ENCODE results near the gene PLXNA2. TPM values are rescaled to one million over a fixed set of nuclear protein-coding genes. Genes with fewer than 3 reads are reported as not detected.

Gene PLXNA2
- polyA plus RNA-seq, 3 donors, result 14.8 to 21.2 (median 16.4) TPM

GRCh38 chr1:208225954-208226937 lies 17.9 kb downstream of the PLXNA2 start:
- DNase-seq, result no peak

- no peak for DNase-seq
Observed at GRCh38 chr1:208224192-208224713, 19.9 kb downstream of the PLXNA2 start.

GRCh38 chr1:208223136-208223535 lies 21.0 kb downstream of the PLXNA2 start:
- no peak for DNase-seq

GRCh38 chr1:208222376-208223126 lies 21.6 kb downstream of the PLXNA2 start:
- no peak for DNase-seq

- no peak for DNase-seq
Observed at GRCh38 chr1:208221291-208221622, 22.9 kb downstream of the PLXNA2 start.

GRCh38 chr1:208219659-208220282 lies 24.4 kb downstream of the PLXNA2 start:
- no peak for DNase-seq

GRCh38 chr1:208219098-208219658 lies 25.0 kb downstream of the PLXNA2 start:
- no peak for DNase-seq

GRCh38 chr1:208218237-208219097 lies 25.7 kb downstream of the PLXNA2 start:
- DNase-seq, result no peak

- DNase-seq, result no peak
Observed at GRCh38 chr1:208217781-208218180, 26.4 kb downstream of the PLXNA2 start.

GRCh38 chr1:208216806-208217205 lies 27.4 kb downstream of the PLXNA2 start:
- DNase-seq, result no peak

GRCh38 chr1:208216062-208216461 lies 28.1 kb downstream of the PLXNA2 start:
- no peak for DNase-seq

GRCh38 chr1:208215393-208215792 lies 28.8 kb downstream of the PLXNA2 start:
- no peak for DNase-seq

GRCh38 chr1:208213786-208214185 lies 30.4 kb downstream of the PLXNA2 start:
- DNase-seq, result no peak

- DNase-seq, result no peak
Observed at GRCh38 chr1:208212893-208213292, 31.3 kb downstream of the PLXNA2 start.

- no peak for DNase-seq
Observed at GRCh38 chr1:208211921-208212843, 32.0 kb downstream of the PLXNA2 start.

- no peak for DNase-seq
Observed at GRCh38 chr1:208209896-208210589, 34.1 kb downstream of the PLXNA2 start.

GRCh38 chr1:208209286-208209685 lies 34.9 kb downstream of the PLXNA2 start:
- no peak for DNase-seq

- no peak for DNase-seq
Observed at GRCh38 chr1:208208132-208208487, 36.1 kb downstream of the PLXNA2 start.
